HG03103 (cell line): ENCODE data around the gene ATP6V0E1.

Experiments used
- ATAC-seq: cut with Tn5 transposase; IDR thresholded peaks from one replicate; pipeline ENCODE4 v1.9.1; 2021; ENCODE audit warnings: low read depth; ENCODE audit not compliant: unreplicated experiment

The ATP6V0E1 gene

DNA sequence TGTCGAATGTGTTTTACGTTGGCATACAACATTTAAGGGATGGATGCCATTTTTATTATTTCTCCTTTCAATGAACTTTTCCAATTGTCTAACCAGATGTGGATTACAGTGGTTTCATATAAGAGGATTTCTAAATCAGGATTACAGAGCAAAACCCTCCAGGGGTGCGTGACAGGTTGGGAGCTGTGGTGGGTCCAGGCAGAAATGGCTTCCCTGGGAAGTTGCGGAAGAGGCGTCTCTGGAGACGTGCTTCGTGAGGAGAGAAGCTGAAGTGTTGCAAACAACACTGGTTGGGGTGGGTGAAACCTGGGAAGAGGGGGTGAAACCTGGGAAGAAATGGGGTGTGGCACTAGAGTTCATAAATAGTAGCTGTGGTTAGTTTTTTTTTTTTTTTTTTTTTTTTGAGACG is 28.8 kb upstream of the ATP6V0E1 start:
- ATAC-seq: no peak

DNA sequence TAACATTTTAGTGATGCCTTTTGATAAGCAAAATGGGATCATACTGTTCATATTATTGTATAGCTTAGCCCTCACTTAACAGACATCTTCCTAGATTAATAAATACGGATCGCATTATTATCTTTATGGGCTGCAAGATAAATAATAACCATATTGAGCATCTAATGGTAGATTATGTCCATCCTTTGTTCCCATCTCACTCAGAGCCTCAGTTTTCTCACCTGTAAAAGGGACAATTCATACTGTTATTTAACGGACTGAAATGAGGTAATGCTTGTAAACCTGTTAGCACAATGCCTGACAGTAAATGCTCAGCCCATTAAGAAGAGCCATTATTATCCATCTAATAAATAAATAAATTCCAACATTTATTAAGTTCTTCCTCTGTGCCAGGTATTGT is 27.3 kb upstream of the ATP6V0E1 start:
- no peak for ATAC-seq

DNA sequence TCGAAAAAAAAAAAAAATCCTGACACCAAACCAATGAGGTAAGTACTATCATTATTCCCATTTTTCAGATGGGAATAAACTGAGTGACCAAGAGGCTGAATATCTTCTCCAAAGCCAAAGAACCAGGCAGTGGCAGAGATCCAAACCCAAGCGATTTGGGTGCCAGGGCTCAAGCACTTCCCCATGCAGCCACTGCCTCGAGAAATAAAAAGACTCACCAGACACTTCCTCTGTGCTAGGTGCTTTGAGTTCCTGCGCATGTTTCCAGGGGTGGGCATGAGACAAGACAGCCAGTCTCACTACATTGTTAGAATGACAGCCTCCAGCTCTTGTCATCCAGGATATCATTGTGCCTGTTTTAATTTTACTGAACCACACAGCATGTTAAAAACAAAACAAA is 26.6 kb upstream of the ATP6V0E1 start:
- ATAC-seq: no peak

DNA sequence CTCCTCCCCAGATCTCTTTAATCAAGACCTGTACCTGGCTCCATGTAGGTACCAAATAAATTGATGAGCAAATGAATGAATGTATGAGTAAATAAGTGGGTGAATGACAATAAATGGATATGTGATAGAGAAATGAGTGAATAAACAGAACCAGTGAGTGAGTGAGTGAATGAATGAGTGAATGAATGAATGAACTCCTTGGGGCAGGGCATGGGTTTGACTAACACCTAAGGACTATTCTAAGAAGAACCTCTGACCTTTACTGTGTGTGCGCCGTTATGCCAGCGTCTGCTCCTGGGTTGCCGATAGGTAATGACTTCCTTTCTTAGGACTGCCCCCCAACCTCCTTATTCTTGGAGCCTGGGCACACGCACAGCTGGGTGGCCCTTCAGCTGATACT is 26.1 kb upstream of the ATP6V0E1 start:
- no peak for ATAC-seq

DNA sequence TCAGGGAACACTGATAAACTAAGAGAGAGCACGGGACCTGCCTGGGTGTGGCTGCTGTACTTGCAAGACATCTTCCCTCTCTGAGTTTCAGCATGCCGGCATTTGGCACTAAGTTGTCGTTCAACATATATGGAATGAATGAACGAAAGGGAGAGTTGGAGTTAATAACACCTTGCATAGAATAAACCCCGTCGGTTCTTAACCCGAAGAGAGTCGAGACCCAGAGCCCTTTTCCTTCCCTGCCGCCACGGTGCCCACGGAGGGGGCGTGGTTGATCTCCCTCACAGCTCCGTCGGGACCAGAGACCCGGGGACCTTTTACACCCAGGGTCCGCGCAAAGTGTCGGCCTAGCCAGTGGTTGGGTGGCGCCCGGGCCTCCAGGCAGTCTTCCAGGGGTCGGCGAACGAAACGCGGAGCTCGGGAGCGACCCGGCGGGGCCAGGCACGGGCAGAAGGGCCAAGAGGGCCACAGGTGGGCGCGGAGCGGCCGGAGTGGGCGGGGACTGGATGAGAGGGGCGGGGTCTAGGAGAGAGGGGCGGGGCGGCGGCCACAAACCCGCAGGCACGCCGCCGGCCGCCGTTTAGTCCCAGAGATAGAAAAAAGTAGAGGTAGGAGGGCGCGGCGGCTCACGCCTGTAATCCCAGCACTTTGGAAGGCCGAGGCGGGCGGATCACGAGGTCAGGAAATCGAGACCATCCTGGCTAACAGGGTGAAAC is 25.1 kb upstream of the ATP6V0E1 start:
- peak; percentile 47 for ATAC-seq

DNA sequence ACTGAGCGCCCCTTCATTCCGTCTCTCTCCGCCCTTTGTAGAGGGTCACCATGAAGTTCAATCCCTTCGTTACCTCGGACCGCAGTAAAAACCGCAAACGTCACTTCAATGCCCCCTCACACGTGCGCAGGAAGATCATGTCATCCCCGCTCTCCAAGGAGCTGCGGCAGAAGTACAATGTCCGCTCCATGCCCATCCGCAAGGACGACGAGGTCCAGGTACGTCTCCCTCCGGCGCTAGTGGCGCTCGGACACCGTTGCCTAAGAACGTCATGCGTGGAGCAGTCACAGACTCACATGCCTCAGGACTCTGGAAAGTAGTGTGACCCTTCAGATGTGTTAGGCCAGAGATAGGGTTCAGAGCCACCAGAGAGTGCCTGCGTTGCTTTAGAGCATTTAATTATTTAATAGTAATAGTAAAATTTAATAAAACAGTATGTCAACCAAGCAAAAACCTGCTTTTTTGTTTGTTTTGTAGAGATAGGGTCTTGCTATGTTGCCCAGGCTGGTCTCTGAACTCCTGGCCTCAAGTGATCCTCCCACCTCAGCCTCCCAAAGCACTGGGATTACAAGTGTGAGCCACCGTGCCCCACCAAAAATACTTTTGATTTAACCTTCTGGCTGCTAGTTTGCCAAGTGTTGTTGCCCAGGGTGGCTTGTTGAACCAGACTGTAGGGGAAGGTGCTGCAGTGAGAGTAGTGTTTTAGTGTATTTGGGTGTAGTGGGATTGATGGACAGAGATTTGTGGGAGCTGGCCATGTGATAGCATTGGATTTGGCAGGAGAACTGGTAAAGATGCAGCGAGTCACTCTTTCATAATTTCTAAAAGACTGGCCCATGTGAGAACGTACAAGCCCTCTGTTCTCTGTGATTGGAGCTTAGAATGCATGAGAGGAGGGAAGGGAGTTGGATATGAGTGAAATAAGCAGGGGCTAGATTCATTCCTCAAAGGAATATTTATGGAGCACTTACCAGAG is 23.5 kb upstream of the ATP6V0E1 start:
- ATAC-seq: no peak

DNA sequence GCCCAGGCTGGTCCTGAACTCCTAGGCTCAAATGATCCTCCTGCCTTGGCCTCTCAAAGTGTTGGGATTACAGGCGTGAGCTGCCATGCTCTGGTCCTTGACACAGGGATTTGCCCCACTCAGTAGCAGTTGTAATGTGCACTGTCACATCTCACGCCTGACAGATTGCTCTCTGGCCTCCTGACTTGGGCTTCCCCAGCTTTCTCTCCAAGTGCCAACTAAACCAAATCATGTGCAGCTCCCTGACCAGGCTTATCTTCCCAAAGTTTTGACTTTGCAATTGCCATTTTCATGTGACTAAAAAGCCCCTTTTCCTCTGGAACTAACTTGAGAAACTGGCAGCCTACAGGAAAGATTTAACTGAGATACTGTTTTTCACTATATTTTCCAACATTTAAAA is 13.7 kb upstream of the ATP6V0E1 start:
- ATAC-seq: no peak

DNA sequence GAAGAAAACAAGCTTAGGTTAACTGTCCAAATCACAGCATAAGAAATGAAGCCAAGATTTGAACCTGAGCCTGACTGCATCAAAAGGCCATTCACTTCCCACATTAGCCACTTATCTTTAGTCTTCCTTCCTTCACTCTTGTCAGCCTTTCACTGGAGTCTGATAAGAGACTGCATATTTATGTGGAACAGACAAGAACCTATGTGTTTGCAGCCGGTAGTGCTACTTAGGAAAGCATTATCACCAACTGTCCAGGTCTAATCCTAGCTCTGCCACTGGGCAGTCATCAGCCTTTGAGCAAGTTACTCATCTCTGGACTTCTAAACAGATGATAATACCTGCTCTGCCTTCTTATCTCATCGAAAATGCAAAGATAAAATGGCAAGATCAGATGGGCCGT is 12.1 kb upstream of the ATP6V0E1 start:
- ATAC-seq: no peak

DNA sequence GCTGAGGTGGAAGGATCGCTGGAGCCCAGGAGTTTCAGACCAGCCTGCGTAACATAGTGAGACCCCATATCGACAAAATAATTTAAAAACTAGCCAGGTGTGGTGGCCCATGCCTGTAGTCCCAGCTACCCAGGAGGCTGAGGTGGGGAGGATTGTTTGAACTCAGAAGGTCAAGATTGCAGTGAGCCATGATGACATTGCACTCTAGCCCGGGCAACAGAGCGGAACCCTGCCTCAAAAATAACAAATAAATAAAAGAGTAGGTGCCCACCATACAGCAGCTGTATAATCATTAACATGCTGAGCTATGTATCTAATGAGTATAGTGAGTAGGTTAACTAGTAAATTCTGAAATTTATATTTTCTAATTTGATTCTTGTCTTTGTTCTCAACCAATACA is 11.0 kb upstream of the ATP6V0E1 start:
- no peak for ATAC-seq

DNA sequence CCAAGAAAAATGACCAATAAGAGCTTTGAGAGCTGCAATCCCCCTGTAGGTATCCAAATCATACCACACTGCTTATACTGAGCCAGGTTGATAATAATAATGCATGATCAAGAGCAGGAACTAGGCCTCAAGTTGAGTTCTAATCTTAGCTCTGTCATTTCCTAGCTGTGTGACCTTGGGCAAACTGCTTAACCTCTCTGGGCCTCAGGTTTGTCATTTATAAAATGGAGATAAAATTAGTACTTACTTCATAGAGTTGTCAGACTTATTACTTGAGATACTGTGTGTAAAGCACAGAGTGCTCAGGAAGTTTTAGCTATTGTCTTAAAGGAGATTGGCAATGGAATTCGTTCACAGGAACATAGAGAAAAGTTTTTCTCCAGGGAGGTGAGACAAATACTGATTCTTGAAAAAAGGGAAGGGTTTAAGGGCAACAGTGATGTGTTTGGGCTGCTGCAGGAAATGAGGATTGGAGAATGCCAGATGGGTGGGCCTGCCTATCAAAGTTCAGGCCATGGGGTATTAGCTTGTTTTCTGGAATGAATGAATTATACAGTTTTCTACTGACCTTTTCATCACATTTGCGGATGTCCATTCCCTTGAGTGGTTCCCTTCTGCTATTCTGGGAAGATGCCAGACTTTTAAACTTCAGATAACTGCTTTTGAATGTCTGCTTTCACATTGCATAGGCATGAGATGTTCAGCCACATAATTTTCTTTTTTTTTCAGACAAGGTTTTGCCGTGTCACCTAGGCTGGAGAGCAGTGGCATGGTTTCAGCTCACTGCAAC is 10.2 kb upstream of the ATP6V0E1 start:
- no peak for ATAC-seq

DNA sequence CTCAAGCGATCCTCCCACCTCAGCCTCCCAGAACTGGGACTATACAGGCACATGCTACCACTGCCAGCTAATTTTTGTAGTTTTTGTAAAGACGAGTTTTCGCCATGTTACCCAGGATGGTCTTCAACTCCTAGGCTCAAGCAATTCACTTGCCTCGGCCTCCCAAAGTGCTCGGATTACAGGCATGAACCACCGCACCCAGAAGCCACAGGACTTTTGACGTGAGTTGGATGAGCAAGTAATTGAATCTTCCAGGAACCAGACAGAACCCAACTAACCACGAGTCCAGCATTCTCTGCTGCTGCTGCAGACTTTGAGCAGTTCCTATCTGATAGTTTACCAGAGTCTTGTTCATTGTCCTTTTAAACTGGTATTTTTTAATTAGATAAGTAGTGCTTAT is 9.6 kb upstream of the ATP6V0E1 start:
- no peak for ATAC-seq

DNA sequence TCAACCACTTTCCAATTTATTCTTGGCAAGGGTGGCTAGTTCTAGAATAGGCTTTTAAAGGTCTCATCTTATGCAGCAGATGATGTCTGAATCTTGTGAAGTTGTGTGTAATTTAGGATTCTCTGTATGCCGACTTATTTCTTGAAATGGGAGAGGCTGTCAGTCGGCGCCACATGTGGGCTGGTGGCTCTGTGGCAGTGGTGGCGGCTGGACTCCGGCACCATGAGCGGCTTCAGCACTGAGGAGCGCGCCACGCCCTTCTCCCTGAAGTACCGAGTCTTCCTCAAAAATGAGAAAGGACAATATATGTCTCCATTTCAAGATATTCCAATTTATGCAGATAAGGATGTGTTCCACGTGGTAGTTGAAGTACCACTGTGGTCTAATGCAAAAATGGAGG is 8.3 kb upstream of the ATP6V0E1 start:
- no peak for ATAC-seq

DNA sequence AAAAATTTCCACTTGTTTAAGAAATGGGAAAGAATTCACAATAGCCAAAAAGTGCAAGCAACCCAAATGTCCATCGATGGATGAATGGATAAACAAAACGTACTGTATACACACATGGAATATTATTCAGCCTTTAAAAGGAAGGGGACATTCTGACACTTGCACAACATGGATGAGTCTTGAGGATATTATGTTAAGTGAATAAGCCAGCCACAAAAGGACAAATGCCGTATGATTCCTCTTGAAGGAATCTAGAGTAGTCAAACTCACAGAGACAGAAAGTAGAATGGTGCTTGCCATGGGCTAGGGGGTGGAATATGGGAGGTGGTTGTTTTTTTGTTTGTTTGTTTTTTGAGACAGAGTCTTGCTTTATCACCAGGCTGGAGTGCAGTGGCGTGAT is 3.8 kb upstream of the ATP6V0E1 start:
- no peak for ATAC-seq

DNA sequence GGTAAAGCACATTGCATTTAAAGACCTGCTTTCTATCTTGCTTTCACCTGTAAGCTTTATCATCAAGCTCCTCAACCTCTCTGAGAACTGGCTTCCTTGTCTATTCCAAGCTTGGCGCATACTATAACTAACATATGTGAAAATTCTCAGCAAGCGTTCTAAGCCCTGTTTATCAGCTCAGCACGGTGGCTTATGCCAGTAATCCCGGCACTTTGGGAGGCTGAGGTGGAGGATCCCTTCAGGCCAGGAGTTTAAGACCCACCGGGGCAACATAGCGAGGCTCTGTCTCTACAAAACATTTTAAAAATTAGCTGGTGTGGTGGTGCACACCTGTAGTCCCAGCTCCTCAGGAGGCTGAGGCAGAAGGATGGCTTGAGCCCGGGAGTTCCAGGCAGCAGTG is 1.6 kb upstream of the ATP6V0E1 start:
- no peak for ATAC-seq

DNA sequence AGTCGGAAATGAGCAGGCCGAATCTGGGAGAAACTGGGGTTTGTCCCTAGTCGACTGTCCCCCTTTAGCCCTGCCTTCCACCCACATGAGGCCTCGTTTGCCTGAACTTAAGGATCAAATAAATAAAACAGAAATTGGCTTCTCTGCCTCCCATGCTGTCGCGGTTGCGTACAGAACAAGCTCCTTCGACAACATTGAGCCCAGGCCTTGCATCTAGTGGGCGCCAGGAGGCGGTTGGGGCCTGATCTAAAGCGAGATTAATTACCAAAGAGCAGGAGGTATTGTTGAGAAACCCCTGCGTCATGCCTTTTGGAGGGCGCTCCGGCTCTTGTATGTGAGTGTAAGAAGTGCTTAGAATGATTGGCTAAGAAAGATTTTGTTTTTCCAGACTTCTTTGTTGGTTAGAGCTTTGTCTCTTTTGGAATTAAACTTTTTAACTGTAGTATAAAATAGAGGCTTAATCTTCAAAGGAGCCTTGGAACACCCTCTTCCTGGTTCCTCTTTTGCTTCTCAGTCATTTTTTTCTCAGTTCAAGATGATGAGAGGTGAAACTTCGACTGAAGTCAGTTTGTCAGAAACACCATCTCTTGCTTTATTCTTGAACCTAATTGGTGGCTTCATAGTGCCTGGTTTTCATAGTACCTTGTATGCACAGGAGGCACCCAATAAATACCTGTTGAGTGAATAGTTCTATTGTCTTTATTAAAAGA is 828 bp downstream of the ATP6V0E1 start:
- ATAC-seq: peak; percentile 67

DNA sequence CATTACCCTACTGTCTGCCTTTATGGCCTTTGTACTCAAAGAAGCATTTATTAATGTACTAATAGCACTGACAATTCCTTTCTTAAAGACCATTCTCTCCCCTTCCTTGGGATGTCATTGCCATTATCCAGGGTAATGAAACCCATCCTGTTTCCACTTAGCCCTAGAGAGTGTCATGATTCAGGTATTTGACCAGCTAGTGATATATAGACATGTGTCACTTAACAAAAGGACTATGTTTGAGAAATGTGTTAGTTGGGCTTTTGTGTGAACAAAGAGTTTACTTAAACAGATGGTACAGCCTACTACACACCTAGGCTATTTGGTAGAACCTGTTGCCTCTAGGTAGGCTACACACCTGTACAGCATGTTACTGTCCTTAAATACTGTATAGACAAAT is 2.0 kb downstream of the ATP6V0E1 start:
- ATAC-seq: no peak

DNA sequence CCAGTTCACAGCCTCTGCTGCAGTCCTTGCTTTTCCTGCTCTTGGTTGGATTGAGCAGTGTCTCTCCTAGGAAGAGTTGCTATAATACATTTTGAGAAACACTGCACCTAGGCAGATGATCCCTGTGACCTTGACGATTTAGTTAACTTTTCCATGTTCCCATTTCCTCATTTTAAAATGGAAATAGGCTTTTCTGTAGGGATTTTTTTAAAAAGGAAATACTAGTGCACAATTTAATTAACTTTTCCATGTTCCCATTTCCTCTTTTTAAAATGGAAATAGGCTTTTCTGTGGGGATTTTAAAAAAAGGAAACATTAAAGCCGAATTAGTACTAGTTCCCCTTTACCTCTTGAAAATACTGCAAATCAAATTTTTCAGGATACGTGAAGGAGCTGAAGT is 4.7 kb downstream of the ATP6V0E1 start:
- no peak for ATAC-seq

DNA sequence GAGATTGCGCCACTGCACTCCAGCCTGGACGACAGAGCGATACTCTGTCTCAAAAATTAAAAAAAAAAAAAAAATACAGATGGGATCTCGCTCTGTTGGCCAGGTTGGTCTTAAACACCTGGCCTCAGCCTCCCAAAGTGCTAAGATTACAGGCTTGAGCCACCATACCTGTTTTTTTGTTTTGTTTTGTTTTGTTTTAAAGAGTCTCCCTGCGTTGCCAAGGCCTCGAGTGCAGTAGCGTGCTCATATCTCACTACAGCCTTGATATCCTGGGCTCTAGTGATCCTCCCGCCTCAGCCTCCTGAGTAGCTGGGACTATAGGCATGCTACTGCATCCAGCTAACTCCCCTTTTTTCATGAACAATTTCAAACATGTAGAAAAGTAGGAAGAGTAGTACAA is 7.2 kb downstream of the ATP6V0E1 start:
- no peak for ATAC-seq

DNA sequence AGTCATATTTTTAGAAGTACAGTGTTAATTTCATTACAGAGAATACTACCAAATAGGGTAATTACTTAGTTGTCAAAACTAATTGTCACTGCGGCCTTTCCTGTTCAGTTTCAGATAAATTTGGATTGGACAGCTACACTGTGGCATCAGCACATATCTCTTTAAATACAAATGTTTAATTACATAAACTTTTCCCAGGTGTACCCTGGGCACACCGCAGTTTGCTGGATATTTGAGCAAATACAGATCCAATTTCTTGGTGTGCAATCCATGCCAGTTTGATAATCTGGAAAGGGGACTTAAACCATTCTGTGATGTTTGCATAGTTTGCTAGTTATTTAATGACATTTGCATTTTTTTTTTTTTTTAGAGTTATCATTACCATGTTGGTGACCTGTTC is 10.8 kb downstream of the ATP6V0E1 start:
- ATAC-seq: no peak

DNA sequence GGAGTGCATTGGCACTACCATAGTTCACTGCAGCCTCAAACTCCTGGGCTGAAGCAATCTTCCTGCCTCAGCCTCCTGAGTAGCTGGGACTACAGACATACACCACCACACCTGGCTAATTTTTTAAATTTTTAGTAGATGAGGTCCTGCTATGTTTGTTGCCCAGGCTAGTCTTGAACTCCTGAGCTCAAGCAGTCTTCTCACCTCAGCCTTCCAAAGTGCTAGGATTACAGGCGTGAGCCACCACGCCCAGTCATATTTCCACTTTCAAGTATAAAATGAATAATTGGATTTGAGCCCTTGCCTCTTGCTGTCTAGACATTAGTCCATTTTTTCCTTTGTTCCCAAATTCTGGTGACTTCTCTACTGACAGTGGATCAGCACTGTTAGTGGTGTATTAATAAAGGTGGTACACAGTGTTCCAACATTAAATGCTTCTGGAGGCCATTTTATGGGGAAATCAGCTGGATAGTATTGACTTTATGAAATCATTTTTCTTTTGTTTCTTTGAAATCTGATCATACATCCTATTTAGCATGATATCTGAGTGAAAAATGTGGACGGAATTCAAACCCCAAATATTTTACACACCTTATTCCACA is 15.9 kb downstream of the ATP6V0E1 start:
- no peak for ATAC-seq
